IMR-90 (cell line): ENCODE measurements around the gene ATXN1. TPM values are rescaled to one million over a fixed set of nuclear protein-coding genes. Genes with fewer than 3 reads are reported as not detected.

Experiments
- ATAC-seq: fragments of 200-7000 bp; cut with Tn5 transposase; 2 replicates; pipeline ENCODE4 v1.9.1; 2020; ENCODE audit warnings: low read depth, mild to moderate bottlenecking, moderate library complexity
- BruUV-seq: library from RNA; stranded (reverse); fragments of 400-500 nt; replicated peaks from 2 replicates; lab custom pipeline; 2021; lab: Mats Ljungman, UMichigan
- CTCF ChIA-PET: fragments of 300-600 bp; formaldehyde crosslinking; extraction: SDS; loops from one replicate; lab custom pipeline; 2021; ENCODE audit warnings: antibody characterized with exemption; lab: Yijun Ruan, JAX
- POLR2A ChIA-PET: fragments of 300-600 bp; sonication (Branson Sonifier 250); formaldehyde crosslinking; loops from one replicate; lab custom pipeline; 2022; ENCODE audit warnings: antibody characterized with exemption; ENCODE audit not compliant: unreplicated experiment; lab: Charles Lee
- DNase-seq: peaks from one replicate; pipeline ENCODE4 v3.0.0; 2013
- H2AFZ ChIP-seq: replicated peaks from 2 replicates; pipeline ENCODE3; 2013; ENCODE audit warnings: low read length, mild to moderate bottlenecking; ENCODE audit not compliant: poor library complexity
- H2AK5ac ChIP-seq: 2 replicates; pipeline ENCODE4 v1.6.1; 2013; ENCODE audit warnings: low read depth, low read length, inconsistent platforms
- H2AK9ac ChIP-seq: replicated peaks from 2 replicates; pipeline ENCODE3; 2013; ENCODE audit warnings: mild to moderate bottlenecking, low read depth, low read length, moderate library complexity; ENCODE audit not compliant: poor library complexity
- H2BK120ac ChIP-seq: 2 replicates; pipeline ENCODE4 v1.6.1; 2013; ENCODE audit warnings: low read depth, low read length, inconsistent platforms
- H2BK15ac ChIP-seq: 3 replicates; pipeline ENCODE4 v1.6.1; 2013; ENCODE audit warnings: low read depth, low read length, inconsistent platforms
- H2BK20ac ChIP-seq: 2 replicates; pipeline ENCODE4 v1.6.1; 2013; ENCODE audit warnings: low read depth, mild to moderate bottlenecking, inconsistent platforms, low read length, moderate library complexity
- H2BK5ac ChIP-seq: 2 replicates; pipeline ENCODE4 v1.6.1; 2013; ENCODE audit warnings: mild to moderate bottlenecking, low read depth, low read length, inconsistent platforms; ENCODE audit not compliant: poor library complexity, severe bottlenecking
- H3K14ac ChIP-seq: replicated peaks from 2 replicates; pipeline ENCODE4 v1.6.1; 2013; ENCODE audit warnings: low read depth, low read length, inconsistent platforms
- H3K18ac ChIP-seq: 2 replicates; pipeline ENCODE4 v1.6.1; 2013; ENCODE audit warnings: low read depth, low read length, control low read depth
- H3K23ac ChIP-seq: 2 replicates; pipeline ENCODE4 v1.6.1; 2013; ENCODE audit warnings: low read depth, low read length, inconsistent platforms
- H3K27ac ChIP-seq: 2 replicates; pipeline ENCODE4 v1.5.1; 2013; ENCODE audit warnings: mild to moderate bottlenecking, control low read depth, low read length; ENCODE audit not compliant: insufficient read depth
- H3K27me3 ChIP-seq: 2 replicates; pipeline ENCODE4 v1.6.1; 2013; ENCODE audit warnings: low read length; ENCODE audit not compliant: control insufficient read depth, insufficient read depth
- H3K36me3 ChIP-seq: 2 replicates; pipeline ENCODE4 v1.6.1; 2013; ENCODE audit warnings: low read length, mixed read lengths; ENCODE audit not compliant: control insufficient read depth, insufficient read depth
- H3K4ac ChIP-seq: 2 replicates; pipeline ENCODE4 v1.6.1; 2013; ENCODE audit warnings: low read depth, low read length, inconsistent platforms
- H3K4me1 ChIP-seq: 2 replicates; pipeline ENCODE4 v1.6.1; 2013; ENCODE audit warnings: low read length, mixed read lengths; ENCODE audit not compliant: control insufficient read depth, insufficient read depth
- H3K4me2 ChIP-seq: 2 replicates; pipeline ENCODE4 v1.6.1; 2013; ENCODE audit warnings: low read depth, mild to moderate bottlenecking, control low read depth, low read length, moderate library complexity
- H3K4me3 ChIP-seq: 2 replicates; pipeline ENCODE4 v1.5.1; 2013; ENCODE audit warnings: low read depth, mild to moderate bottlenecking, control low read depth, low read length, moderate library complexity; ENCODE audit not compliant: insufficient read depth
- H3K56ac ChIP-seq: 2 replicates; pipeline ENCODE4 v1.6.1; 2013; ENCODE audit warnings: low read length, inconsistent platforms; ENCODE audit not compliant: insufficient read depth; ENCODE audit errors: extremely low read depth
- H3K79me1 ChIP-seq, 2 experiments: 2 replicates each; pipeline ENCODE4 v1.6.1; 2013; ENCODE audit warnings: low read length in 2 of 2, inconsistent platforms in 1 of 2, low read depth in 1 of 2
- H3K9ac ChIP-seq: 2 replicates; pipeline ENCODE4 v1.6.1; 2013; ENCODE audit warnings: low read depth, low read length, control low read depth
- H3K9me1 ChIP-seq: 2 replicates; pipeline ENCODE4 v1.6.1; 2013; ENCODE audit warnings: low read length, inconsistent platforms; ENCODE audit not compliant: insufficient read depth
- H3K9me3 ChIP-seq: 2 replicates; pipeline ENCODE4 v1.6.1; 2013; ENCODE audit warnings: low read length; ENCODE audit not compliant: control insufficient read depth, insufficient read depth
- H4K20me1 ChIP-seq: 2 replicates; pipeline ENCODE4 v1.6.1; 2013; ENCODE audit warnings: low read length, inconsistent platforms; ENCODE audit not compliant: insufficient read depth
- H4K5ac ChIP-seq: 2 replicates; pipeline ENCODE4 v1.6.1; 2013; ENCODE audit warnings: mild to moderate bottlenecking, low read depth, low read length, control low read depth
- H4K8ac ChIP-seq, 2 experiments: 2 replicates each; pipeline ENCODE4 v1.6.1; 2013; ENCODE audit warnings: low read depth in 2 of 2, low read length in 2 of 2, control low read depth in 1 of 2, inconsistent platforms in 1 of 2
- H4K91ac ChIP-seq: 2 replicates; pipeline ENCODE4 v1.6.1; 2013; ENCODE audit warnings: low read depth, low read length, inconsistent platforms; ENCODE audit not compliant: insufficient read depth
- BHLHE40 ChIP-seq: fragments of 150-350 bp; IDR thresholded peaks from 2 replicates; pipeline ENCODE4 v1.6.1; 2016; ENCODE audit warnings: mild to moderate bottlenecking, low read depth, low read length
- CEBPB ChIP-seq: IDR thresholded peaks from 2 replicates; pipeline ENCODE4 v1.6.1; 2012; ENCODE audit warnings: low read depth, low read length, improper control_type of control experiment
- CHD1 ChIP-seq: IDR thresholded peaks from 2 replicates; pipeline ENCODE4 v1.6.1; 2012; ENCODE audit warnings: low read depth, low read length, improper control_type of control experiment
- FOS ChIP-seq: fragments of 150-350 bp; IDR thresholded peaks from 2 replicates; pipeline ENCODE4 v1.6.1; 2016; ENCODE audit warnings: low read depth, low read length
- MAFK ChIP-seq: IDR thresholded peaks from 2 replicates; pipeline ENCODE4 v1.6.1; 2012; ENCODE audit warnings: low read depth, low read length, improper control_type of control experiment
- MAZ ChIP-seq: IDR thresholded peaks from 2 replicates; pipeline ENCODE4 v1.6.1; 2012; ENCODE audit warnings: low read depth, mild to moderate bottlenecking, low read length, improper control_type of control experiment, moderate library complexity, borderline replicate concordance
- MXI1 ChIP-seq: IDR thresholded peaks from 2 replicates; pipeline ENCODE4 v1.6.1; 2012; ENCODE audit warnings: low read depth, mild to moderate bottlenecking, low read length, moderate library complexity, borderline replicate concordance
- NFE2L2 ChIP-seq: fragments of 150-350 bp; IDR thresholded peaks from 2 replicates; pipeline ENCODE4 v1.6.1; 2016; ENCODE audit warnings: low read depth, mild to moderate bottlenecking, low read length
- POLR2A ChIP-seq: IDR thresholded peaks from 2 replicates; pipeline ENCODE4 v1.6.1; 2012; ENCODE audit warnings: mild to moderate bottlenecking, low read depth, low read length
- RAD21 ChIP-seq: IDR thresholded peaks from 2 replicates; pipeline ENCODE4 v1.6.1; 2012; ENCODE audit warnings: low read length, improper control_type of control experiment
- RCOR1 ChIP-seq: IDR thresholded peaks from 2 replicates; pipeline ENCODE4 v1.6.1; 2012; ENCODE audit warnings: mild to moderate bottlenecking, low read length, improper control_type of control experiment; ENCODE audit not compliant: insufficient replicate concordance
- RFX5 ChIP-seq: IDR thresholded peaks from 2 replicates; pipeline ENCODE4 v1.8.0; 2012; ENCODE audit warnings: low read depth, mild to moderate bottlenecking, low read length, moderate library complexity
- SMC3 ChIP-seq: fragments of 150-350 bp; IDR thresholded peaks from 2 replicates; pipeline ENCODE4 v1.6.1; 2016; ENCODE audit warnings: low read depth, mild to moderate bottlenecking, antibody characterized with exemption, low read length, moderate library complexity
- WGBS, 2 experiments: methylation state at CpG; one replicate each; pipeline versions ENCODE4 v1.1.5 to v1.1.7; 2013; ENCODE audit warnings: missing lambda C conversion rate in 2 of 2; ENCODE audit not compliant: insufficient read length in 1 of 2; ENCODE audit errors: extremely low coverage in 2 of 2; 5-methylcytosine and 5-hydroxymethylcytosine counted together
- dilution Hi-C: fragments of 300-500 bp; cut with HindIII; formaldehyde crosslinking; loops from one replicate; pipeline ENCODE4 v1.14.3; 2018; ENCODE audit warnings: low sequenced_read_pairs; ENCODE audit not compliant: unreplicated experiment
- in situ Hi-C: fragments of 300-500 bp; cut with MboI; formaldehyde crosslinking; loops from 3 replicates; pipeline ENCODE4 v1.14.3; 2019; ENCODE audit warnings: low sequenced_read_pairs, inconsistent platforms, mixed read lengths
- intact Hi-C: fragments of 100-400 bp; cut with micrococcal nuclease; formaldehyde crosslinking; loops from 2 replicates; pipeline ENCODE4 v1.10.0; 2022
- polyA plus RNA-seq, 3 experiments: library from polyadenylated mRNA; depleted of rRNA; stranded (reverse); fragments of >200 nt; gene quantifications; 2 replicates each; pipeline ENCODE4 v1.2.3, GENCODE V29; 2012; ENCODE audit warnings: low replicate concordance in 1 of 3
- total RNA-seq: library from RNA; depleted of rRNA; stranded (reverse); fragments of >200 nt; gene quantifications from 2 replicates; pipeline ENCODE4 v1.2.3, GENCODE V29; 2012
- TF ChIP-seq, protein P1 (sequence below): fragments of 150-350 bp; IDR thresholded peaks from 2 replicates; pipeline ENCODE4 v1.6.1; 2017; ENCODE audit warnings: mild to moderate bottlenecking, antibody characterized with exemption, low read length, low read depth
- TF ChIP-seq, protein P2 (sequence below): fragments of 150-350 bp; IDR thresholded peaks from 2 replicates; pipeline ENCODE4 v1.6.1; 2016; ENCODE audit warnings: low read depth, mild to moderate bottlenecking, low read length, moderate library complexity, borderline replicate concordance
- TF ChIP-seq, protein P3 (sequence below): conservative IDR thresholded peaks from 2 replicates; pipeline ENCODE4 v1.5.1; 2012; ENCODE audit warnings: mild to moderate bottlenecking, low read depth, low read length, improper control_type of control experiment

The ATXN1 gene
- total and polyA plus RNA-seq, 2 of the 4 experiments (the other 2 are of a cell fraction): 7.3 to 11.1 TPM

DNA sequence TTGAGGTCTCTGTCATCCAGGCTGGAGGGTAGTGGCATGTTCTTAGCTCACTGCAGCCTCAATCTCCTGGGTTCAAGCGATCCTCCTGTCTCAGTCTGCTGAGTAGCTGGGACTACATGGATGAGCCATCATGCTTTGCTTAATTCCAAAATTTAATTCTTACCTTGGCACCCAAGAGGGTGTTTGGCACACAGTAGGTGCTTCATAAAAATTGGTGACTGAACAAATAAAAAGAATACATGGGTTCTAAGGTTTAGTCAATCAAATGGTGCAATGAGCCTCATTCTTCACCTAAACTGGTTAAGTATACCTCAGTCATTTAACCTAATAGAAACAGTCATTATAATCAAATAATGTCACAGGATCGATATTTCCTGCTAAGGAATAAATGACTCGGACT is 352.5 kb downstream of the ATXN1 start:
- Histone ChIP-seq H3K23ac (no peak overlapping the region), H4K20me1 (no peaks in the 10 kb centered on the region), H3K36me3 (peaks cover 5% of the 10 kb centered on the region; the same call in 1 of the 2 replicates), H3K9me3 (no peaks in the 10 kb centered on the region), H2AFZ (no peak overlapping the region), H3K56ac (no peak overlapping the region), H4K91ac (no peak overlapping the region), H2AK5ac (no peak overlapping the region), H3K9ac (no peak overlapping the region), H3K4me3 (no peak overlapping the region), H2BK120ac (no peak overlapping the region), H3K79me1 (peaks cover 8 to 9% of the 10 kb centered on the region in 2 experiments; a peak in 2 of 4 replicates), H2AK9ac (no peak overlapping the region), H3K4me2 (no peak overlapping the region), H3K14ac (no peak overlapping the region), H3K18ac (no peak overlapping the region), H2BK15ac (no peak overlapping the region), H3K27me3 (no peaks in the 10 kb centered on the region), H4K5ac (no peak overlapping the region), H3K27ac (no peak overlapping the region), H3K4me1 (peaks cover 19% of the 10 kb centered on the region), H2BK20ac (no peak overlapping the region), H3K4ac (no peak overlapping the region), H2BK5ac (no peak overlapping the region), H3K9me1 (peaks cover 11% of the 10 kb centered on the region), H4K8ac (no peak overlapping the region)
- POLR2A ChIA-PET: no interaction called here
- DNase-seq: no peak
- intact Hi-C loops (loop anchor here (2.0 to 10.0 kb wide), 2 partner anchors 76 to 556 kb away; no protein-coding TSS in a partner anchor), dilution Hi-C loops (no loop called here), in situ Hi-C loops (loop anchor here (10.0 kb wide), 1 partner anchor 356 kb away; the partner anchor contains the start of gene ATXN1)
- no TSS peak for BruUV-seq
- WGBS, 2 experiments: 100% methylated on average over 2 of the region's 3 CpGs; no CpG with 5 or more reads in 1 of the 2 experiments
- CTCF ChIA-PET: interaction anchor here (0.7 kb wide), 2 partner anchors 143 to 685 kb away, joined by 3 to 4 read pairs; no protein-coding TSS in a partner anchor
- TF ChIP-seq SMC3: no peak
- TF ChIP-seq RCOR1: no peak
- no peak for TF ChIP-seq CEBPB
- TF ChIP-seq MXI1: no peak
- TF ChIP-seq CHD1: no peak
- no peak for TF ChIP-seq RAD21
- TF ChIP-seq RFX5: no peak
- no peak for TF ChIP-seq MAZ
- no peak for TF ChIP-seq NFE2L2
- no peak for TF ChIP-seq MAFK
- TF ChIP-seq BHLHE40: no peak
- TF ChIP-seq, protein P1, sequence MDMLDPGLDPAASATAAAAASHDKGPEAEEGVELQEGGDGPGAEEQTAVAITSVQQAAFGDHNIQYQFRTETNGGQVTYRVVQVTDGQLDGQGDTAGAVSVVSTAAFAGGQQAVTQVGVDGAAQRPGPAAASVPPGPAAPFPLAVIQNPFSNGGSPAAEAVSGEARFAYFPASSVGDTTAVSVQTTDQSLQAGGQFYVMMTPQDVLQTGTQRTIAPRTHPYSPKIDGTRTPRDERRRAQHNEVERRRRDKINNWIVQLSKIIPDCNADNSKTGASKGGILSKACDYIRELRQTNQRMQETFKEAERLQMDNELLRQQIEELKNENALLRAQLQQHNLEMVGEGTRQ: no peak
- no peak for TF ChIP-seq POLR2A
- TF ChIP-seq, protein P2, sequence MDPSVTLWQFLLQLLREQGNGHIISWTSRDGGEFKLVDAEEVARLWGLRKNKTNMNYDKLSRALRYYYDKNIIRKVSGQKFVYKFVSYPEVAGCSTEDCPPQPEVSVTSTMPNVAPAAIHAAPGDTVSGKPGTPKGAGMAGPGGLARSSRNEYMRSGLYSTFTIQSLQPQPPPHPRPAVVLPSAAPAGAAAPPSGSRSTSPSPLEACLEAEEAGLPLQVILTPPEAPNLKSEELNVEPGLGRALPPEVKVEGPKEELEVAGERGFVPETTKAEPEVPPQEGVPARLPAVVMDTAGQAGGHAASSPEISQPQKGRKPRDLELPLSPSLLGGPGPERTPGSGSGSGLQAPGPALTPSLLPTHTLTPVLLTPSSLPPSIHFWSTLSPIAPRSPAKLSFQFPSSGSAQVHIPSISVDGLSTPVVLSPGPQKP: no peak
- TF ChIP-seq, protein P3, sequence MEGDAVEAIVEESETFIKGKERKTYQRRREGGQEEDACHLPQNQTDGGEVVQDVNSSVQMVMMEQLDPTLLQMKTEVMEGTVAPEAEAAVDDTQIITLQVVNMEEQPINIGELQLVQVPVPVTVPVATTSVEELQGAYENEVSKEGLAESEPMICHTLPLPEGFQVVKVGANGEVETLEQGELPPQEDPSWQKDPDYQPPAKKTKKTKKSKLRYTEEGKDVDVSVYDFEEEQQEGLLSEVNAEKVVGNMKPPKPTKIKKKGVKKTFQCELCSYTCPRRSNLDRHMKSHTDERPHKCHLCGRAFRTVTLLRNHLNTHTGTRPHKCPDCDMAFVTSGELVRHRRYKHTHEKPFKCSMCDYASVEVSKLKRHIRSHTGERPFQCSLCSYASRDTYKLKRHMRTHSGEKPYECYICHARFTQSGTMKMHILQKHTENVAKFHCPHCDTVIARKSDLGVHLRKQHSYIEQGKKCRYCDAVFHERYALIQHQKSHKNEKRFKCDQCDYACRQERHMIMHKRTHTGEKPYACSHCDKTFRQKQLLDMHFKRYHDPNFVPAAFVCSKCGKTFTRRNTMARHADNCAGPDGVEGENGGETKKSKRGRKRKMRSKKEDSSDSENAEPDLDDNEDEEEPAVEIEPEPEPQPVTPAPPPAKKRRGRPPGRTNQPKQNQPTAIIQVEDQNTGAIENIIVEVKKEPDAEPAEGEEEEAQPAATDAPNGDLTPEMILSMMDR: no peak
- TF ChIP-seq FOS: no peak
- no peak for ATAC-seq
